Astrocyte (in vitro differentiated cells and primary cell): ENCODE measurements around the gene KLLN.

Experiments
- CTCF ChIP-seq: IDR thresholded peaks from 2 replicates; pipeline ENCODE4 v1.5.1; 2011; ENCODE audit warnings: low read depth, mild to moderate bottlenecking, inconsistent platforms, low read length, moderate library complexity; ENCODE audit not compliant: insufficient read depth
- EZH2 ChIP-seq: IDR thresholded peaks from 2 replicates; pipeline ENCODE4 v1.6.1; 2012; ENCODE audit warnings: mild to moderate bottlenecking, low read length, inconsistent platforms; ENCODE audit not compliant: insufficient read depth

GRCh38 chr10:87860156-87860795 lies 3.1 kb downstream of the KLLN start:
- TF ChIP-seq CTCF (peak; percentile 44), EZH2 (no peak)
